ENCODE data around the gene KLF2.

KLF2 gene

GRCh38 chr19:16338470-16339360 is 14.1 kb downstream of the KLF2 start:
- Mint-ChIP-seq H3K27me3 (ENCODE audit: low read depth, poor library complexity) (peaks cover 52% of the 10 kb centered on the region), H3K4me3 (no peak overlapping the region), H3K36me3 (ENCODE audit: low read depth) (no peaks in the 10 kb centered on the region), H3K4me1 (peaks cover 5% of the 10 kb centered on the region), H3K27ac (no peak overlapping the region), H3K9me3 (no peaks in the 10 kb centered on the region)
- no peak for DNase-seq
- no peak for TF ChIP-seq CTCF (IDR thresholded peaks at IDR 0.05)

- Mint-ChIP-seq H3K27me3 (ENCODE audit: low read depth, poor library complexity) (peaks cover 46% of the 10 kb centered on the region), H3K4me3 (no peak overlapping the region), H3K27ac (no peak overlapping the region), H3K36me3 (ENCODE audit: low read depth) (no peaks in the 10 kb centered on the region), H3K4me1 (peaks cover 5% of the 10 kb centered on the region), H3K9me3 (no peaks in the 10 kb centered on the region)
- no peak for TF ChIP-seq CTCF (IDR thresholded peaks at IDR 0.05)
- DNase-seq = no peak
Measured at GRCh38 chr19:16339361-16339725, 14.7 kb downstream of the KLF2 start.

- Mint-ChIP-seq H3K36me3 (ENCODE audit: low read depth) (no peaks in the 10 kb centered on the region), H3K27me3 (ENCODE audit: low read depth, poor library complexity) (peaks cover 40% of the 10 kb centered on the region), H3K4me1 (peaks cover 5% of the 10 kb centered on the region), H3K4me3 (no peak overlapping the region), H3K27ac (no peak overlapping the region), H3K9me3 (no peaks in the 10 kb centered on the region)
- no peak for TF ChIP-seq CTCF (IDR thresholded peaks at IDR 0.05)
- no peak for DNase-seq
Measured at GRCh38 chr19:16340092-16340491, 15.5 kb downstream of the KLF2 start.

- Mint-ChIP-seq H3K4me3 (no peak overlapping the region), H3K36me3 (ENCODE audit: low read depth) (no peaks in the 10 kb centered on the region), H3K27ac (no peak overlapping the region), H3K27me3 (ENCODE audit: low read depth, poor library complexity) (peaks cover 38% of the 10 kb centered on the region), H3K9me3 (no peaks in the 10 kb centered on the region), H3K4me1 (peaks cover 5% of the 10 kb centered on the region)
- no peak for TF ChIP-seq CTCF (IDR thresholded peaks at IDR 0.05)
- no peak for DNase-seq
Measured at GRCh38 chr19:16340654-16341053, 16.0 kb downstream of the KLF2 start.

GRCh38 chr19:16342002-16342715 is 17.5 kb downstream of the KLF2 start:
- H3K27ac Mint-ChIP-seq = peak overlapping the region; percentile 88
- peaks cover 27% of the 10 kb centered on the region for H3K27me3 Mint-ChIP-seq (ENCODE audit: low read depth, poor library complexity)
- no peak overlapping the region for H3K4me3 Mint-ChIP-seq
- no peak for TF ChIP-seq CTCF (IDR thresholded peaks at IDR 0.05)
- DNase-seq = no peak
- no peaks in the 10 kb centered on the region for H3K36me3 Mint-ChIP-seq (ENCODE audit: low read depth)
- H3K4me1 Mint-ChIP-seq = peaks cover 5% of the 10 kb centered on the region
- no peaks in the 10 kb centered on the region for H3K9me3 Mint-ChIP-seq

Data from nephron progenitor cell (in vitro differentiated cells).